A673 (cell line): ENCODE measurements around the gene TASOR2. TPM values are rescaled to one million over a fixed set of nuclear protein-coding genes. Genes with fewer than 3 reads are reported as not detected.

Experiments
- BruUV-seq: library from RNA; stranded (reverse); fragments of 400-500 nt; replicated peaks from 2 replicates; lab custom pipeline; 2021; lab: Mats Ljungman, UMichigan
- CTCF ChIA-PET: fragments of 300-600 bp; sonication (Branson Sonifier 250); formaldehyde crosslinking; loops from one replicate; lab custom pipeline; 2022; ENCODE audit warnings: antibody characterized with exemption; lab: Charles Lee
- POLR2A ChIA-PET: fragments of 300-600 bp; sonication (Branson Sonifier 250); formaldehyde crosslinking; loops from one replicate; lab custom pipeline; 2022; ENCODE audit warnings: antibody characterized with exemption; ENCODE audit not compliant: low non-redundant PET; lab: Charles Lee
- DNase-seq: peaks from one replicate; pipeline ENCODE4 v3.0.0-alpha.2; 2015; ENCODE audit warnings: low spot score
- H3K27ac ChIP-seq: fragments of 200-600 bp; sonication (generic); 2 replicates; pipeline ENCODE4 v1.5.1; 2016; ENCODE audit warnings: mixed run types, low read depth, mild to moderate bottlenecking, mixed read lengths, antibody characterized with exemption, low read length; ENCODE audit not compliant: poor library complexity, severe bottlenecking
- H3K27me3 ChIP-seq: fragments of 200-600 bp; sonication (generic); replicated peaks from 2 replicates; pipeline ENCODE4 v1.6.1; 2017; ENCODE audit warnings: mixed run types, low read depth, mild to moderate bottlenecking, mixed read lengths, antibody characterized with exemption, low read length; ENCODE audit not compliant: insufficient read depth, poor library complexity
- H3K36me3 ChIP-seq: fragments of 200-600 bp; sonication (generic); 2 replicates; pipeline ENCODE4 v1.6.1; 2016; ENCODE audit warnings: mixed run types, mild to moderate bottlenecking, mixed read lengths, antibody characterized with exemption, low read length; ENCODE audit not compliant: insufficient read depth, poor library complexity, severe bottlenecking
- H3K4me1 ChIP-seq: fragments of 200-600 bp; sonication (generic); 2 replicates; pipeline ENCODE4 v1.6.1; 2017; ENCODE audit warnings: mixed run types, mild to moderate bottlenecking, mixed read lengths, antibody characterized with exemption, low read length; ENCODE audit not compliant: insufficient read depth, poor library complexity, severe bottlenecking
- H3K4me3 ChIP-seq: fragments of 200-600 bp; sonication (generic); 2 replicates; pipeline ENCODE4 v1.5.1; 2016; ENCODE audit warnings: low read depth, mixed run types, mild to moderate bottlenecking, mixed read lengths, low read length; ENCODE audit not compliant: poor library complexity, severe bottlenecking
- H3K9me3 ChIP-seq: fragments of 200-600 bp; sonication (generic); 2 replicates; pipeline ENCODE4 v1.6.1; 2016; ENCODE audit warnings: mixed run types, low read depth, mild to moderate bottlenecking, mixed read lengths, antibody characterized with exemption, low read length; ENCODE audit not compliant: poor library complexity, severe bottlenecking
- EZH2 ChIP-seq: fragments of 200-600 bp; sonication (generic); IDR thresholded peaks from 2 replicates; pipeline ENCODE4 v1.6.1; 2017; ENCODE audit warnings: borderline replicate concordance, low read depth, mild to moderate bottlenecking, mixed read lengths, antibody characterized with exemption, low read length; ENCODE audit not compliant: poor library complexity, severe bottlenecking
- intact Hi-C: fragments of 100-400 bp; cut with micrococcal nuclease; formaldehyde crosslinking; loops from one replicate; pipeline ENCODE4 v1.10.0; 2022; ENCODE audit not compliant: unreplicated experiment
- total RNA-seq: library from RNA; stranded (reverse); gene quantifications from 2 replicates; pipeline ENCODE4 v1.2.3, GENCODE V29; 2021
- TF ChIP-seq, protein P1 (sequence below): fragments of 300-800, 200-600 bp; sonication (generic); conservative IDR thresholded peaks from 2 replicates; pipeline ENCODE4 v1.5.1; 2017; ENCODE audit warnings: low read depth, mild to moderate bottlenecking, antibody characterized with exemption, low read length, moderate library complexity, mixed read lengths

TASOR2 gene
- total RNA-seq, 1 experiment from 2014 or later: 94.5 TPM

- intact Hi-C loops: no loop called here
- no peaks in the 10 kb centered on the region for H3K27me3 ChIP-seq
- no peak for DNase-seq
- ChIA-PET POLR2A (no interaction called here), CTCF (no interaction called here)
- no TSS peak for BruUV-seq
- no peak for TF ChIP-seq EZH2
- TF ChIP-seq, protein P1, sequence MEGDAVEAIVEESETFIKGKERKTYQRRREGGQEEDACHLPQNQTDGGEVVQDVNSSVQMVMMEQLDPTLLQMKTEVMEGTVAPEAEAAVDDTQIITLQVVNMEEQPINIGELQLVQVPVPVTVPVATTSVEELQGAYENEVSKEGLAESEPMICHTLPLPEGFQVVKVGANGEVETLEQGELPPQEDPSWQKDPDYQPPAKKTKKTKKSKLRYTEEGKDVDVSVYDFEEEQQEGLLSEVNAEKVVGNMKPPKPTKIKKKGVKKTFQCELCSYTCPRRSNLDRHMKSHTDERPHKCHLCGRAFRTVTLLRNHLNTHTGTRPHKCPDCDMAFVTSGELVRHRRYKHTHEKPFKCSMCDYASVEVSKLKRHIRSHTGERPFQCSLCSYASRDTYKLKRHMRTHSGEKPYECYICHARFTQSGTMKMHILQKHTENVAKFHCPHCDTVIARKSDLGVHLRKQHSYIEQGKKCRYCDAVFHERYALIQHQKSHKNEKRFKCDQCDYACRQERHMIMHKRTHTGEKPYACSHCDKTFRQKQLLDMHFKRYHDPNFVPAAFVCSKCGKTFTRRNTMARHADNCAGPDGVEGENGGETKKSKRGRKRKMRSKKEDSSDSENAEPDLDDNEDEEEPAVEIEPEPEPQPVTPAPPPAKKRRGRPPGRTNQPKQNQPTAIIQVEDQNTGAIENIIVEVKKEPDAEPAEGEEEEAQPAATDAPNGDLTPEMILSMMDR: no peak
- peaks cover 8% of the 10 kb centered on the region for H3K36me3 ChIP-seq
- H3K27ac ChIP-seq: no peak overlapping the region
- no peaks in the 10 kb centered on the region for H3K9me3 ChIP-seq
- H3K4me1 ChIP-seq: no peaks in the 10 kb centered on the region
- H3K4me3 ChIP-seq: no peak overlapping the region
Measured at GRCh38 chr10:5640501-5640900, 44.1 kb upstream of the TASOR2 start.

GRCh38 chr10:5641501-5641900 is 43.1 kb upstream of the TASOR2 start:
- TF ChIP-seq EZH2: no peak
- TF ChIP-seq, protein P1: no peak
- BruUV-seq: no TSS peak
- Histone ChIP-seq H3K4me1 (no peaks in the 10 kb centered on the region), H3K27ac (no peak overlapping the region), H3K9me3 (no peaks in the 10 kb centered on the region), H3K27me3 (no peaks in the 10 kb centered on the region), H3K4me3 (no peak overlapping the region), H3K36me3 (peaks cover 8% of the 10 kb centered on the region)
- intact Hi-C loops: no loop called here
- ChIA-PET CTCF (no interaction called here), POLR2A (no interaction called here)
- DNase-seq: no peak

DNA sequence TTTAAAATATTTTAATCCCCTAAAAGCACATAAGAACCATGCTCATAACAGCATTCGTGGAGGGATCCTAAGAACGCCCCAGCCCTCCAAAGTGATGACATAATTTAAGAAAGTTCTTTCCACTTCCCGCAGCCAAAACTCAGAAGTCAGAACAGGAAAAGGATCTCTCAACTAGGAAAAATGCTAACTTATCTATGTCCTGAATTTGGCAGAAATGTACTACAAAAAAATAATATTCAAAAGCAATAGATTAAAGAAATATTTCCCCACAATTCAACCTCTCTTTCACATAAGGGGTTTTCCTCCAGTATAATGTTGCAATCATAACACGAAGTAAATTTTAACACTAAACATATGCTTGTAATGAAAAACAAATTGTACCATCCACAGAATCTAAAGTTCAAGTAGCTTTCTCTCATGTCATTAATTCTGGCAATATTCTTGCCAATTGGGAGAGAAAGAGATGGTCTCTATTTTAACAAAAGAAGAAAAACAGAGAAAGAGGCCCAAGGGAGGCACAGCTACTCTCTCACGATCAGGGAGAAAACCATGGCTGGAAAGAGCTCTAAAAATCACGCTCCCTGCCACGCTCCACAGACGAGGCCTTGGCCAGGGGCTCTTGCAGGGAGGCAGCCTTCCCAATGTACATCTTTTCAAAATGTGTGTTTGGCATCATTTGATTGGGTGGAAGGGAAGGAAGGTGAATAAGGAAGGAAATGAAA is 41.1 kb upstream of the TASOR2 start:
- TF ChIP-seq, protein P1: no peak
- TF ChIP-seq EZH2: no peak
- Histone ChIP-seq H3K27ac (no peak overlapping the region), H3K4me3 (no peak overlapping the region), H3K27me3 (no peaks in the 10 kb centered on the region), H3K4me1 (no peaks in the 10 kb centered on the region), H3K9me3 (no peaks in the 10 kb centered on the region), H3K36me3 (peaks cover 8% of the 10 kb centered on the region)
- DNase-seq: no peak
- intact Hi-C loops: no loop called here
- POLR2A ChIA-PET: no interaction called here
- no TSS peak for BruUV-seq
- CTCF ChIA-PET: no interaction called here
